Measurements from ENCODE around the gene ISM1.

- TF ChIP-seq, protein P1, sequence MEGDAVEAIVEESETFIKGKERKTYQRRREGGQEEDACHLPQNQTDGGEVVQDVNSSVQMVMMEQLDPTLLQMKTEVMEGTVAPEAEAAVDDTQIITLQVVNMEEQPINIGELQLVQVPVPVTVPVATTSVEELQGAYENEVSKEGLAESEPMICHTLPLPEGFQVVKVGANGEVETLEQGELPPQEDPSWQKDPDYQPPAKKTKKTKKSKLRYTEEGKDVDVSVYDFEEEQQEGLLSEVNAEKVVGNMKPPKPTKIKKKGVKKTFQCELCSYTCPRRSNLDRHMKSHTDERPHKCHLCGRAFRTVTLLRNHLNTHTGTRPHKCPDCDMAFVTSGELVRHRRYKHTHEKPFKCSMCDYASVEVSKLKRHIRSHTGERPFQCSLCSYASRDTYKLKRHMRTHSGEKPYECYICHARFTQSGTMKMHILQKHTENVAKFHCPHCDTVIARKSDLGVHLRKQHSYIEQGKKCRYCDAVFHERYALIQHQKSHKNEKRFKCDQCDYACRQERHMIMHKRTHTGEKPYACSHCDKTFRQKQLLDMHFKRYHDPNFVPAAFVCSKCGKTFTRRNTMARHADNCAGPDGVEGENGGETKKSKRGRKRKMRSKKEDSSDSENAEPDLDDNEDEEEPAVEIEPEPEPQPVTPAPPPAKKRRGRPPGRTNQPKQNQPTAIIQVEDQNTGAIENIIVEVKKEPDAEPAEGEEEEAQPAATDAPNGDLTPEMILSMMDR (IDR thresholded peaks at IDR 0.05 in 8 of 11, conservative IDR thresholded peaks at IDR 0.05 in 3 of 11) = no peak
- no peak for TF ChIP-seq POLR2AphosphoS5 (IDR thresholded peaks at IDR 0.05)
Measured at GRCh38 chr20:13322198-13322597, 101.1 kb downstream of the ISM1 start.
